AG09309 (cell line): Measurements from ENCODE around the gene GSK3B.

Source experiments
- DNase-seq: peaks from one replicate; pipeline ENCODE4 v3.0.0-alpha.2; 2010; ENCODE audit warnings: low read depth
- H3K4me3 ChIP-seq: 2 replicates; pipeline ENCODE4 v1.5.1; 2011; ENCODE audit warnings: mild to moderate bottlenecking, low read depth, low read length, moderate library complexity; ENCODE audit not compliant: control insufficient read depth
- TF ChIP-seq, protein P1 (sequence below): IDR thresholded peaks from 2 replicates; pipeline ENCODE4 v1.5.1; 2011; ENCODE audit warnings: mild to moderate bottlenecking, low read depth, low read length, inconsistent platforms; ENCODE audit not compliant: insufficient read depth, control insufficient read depth; ENCODE audit errors: missing control alignments

Gene GSK3B

GRCh38 chr3:120033596-120033995 is 60.7 kb downstream of the GSK3B start:
- DNase-seq = no peak
- TF ChIP-seq, protein P1, sequence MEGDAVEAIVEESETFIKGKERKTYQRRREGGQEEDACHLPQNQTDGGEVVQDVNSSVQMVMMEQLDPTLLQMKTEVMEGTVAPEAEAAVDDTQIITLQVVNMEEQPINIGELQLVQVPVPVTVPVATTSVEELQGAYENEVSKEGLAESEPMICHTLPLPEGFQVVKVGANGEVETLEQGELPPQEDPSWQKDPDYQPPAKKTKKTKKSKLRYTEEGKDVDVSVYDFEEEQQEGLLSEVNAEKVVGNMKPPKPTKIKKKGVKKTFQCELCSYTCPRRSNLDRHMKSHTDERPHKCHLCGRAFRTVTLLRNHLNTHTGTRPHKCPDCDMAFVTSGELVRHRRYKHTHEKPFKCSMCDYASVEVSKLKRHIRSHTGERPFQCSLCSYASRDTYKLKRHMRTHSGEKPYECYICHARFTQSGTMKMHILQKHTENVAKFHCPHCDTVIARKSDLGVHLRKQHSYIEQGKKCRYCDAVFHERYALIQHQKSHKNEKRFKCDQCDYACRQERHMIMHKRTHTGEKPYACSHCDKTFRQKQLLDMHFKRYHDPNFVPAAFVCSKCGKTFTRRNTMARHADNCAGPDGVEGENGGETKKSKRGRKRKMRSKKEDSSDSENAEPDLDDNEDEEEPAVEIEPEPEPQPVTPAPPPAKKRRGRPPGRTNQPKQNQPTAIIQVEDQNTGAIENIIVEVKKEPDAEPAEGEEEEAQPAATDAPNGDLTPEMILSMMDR = no peak
- no peak overlapping the region for H3K4me3 ChIP-seq

- TF ChIP-seq, protein P1 = no peak
- DNase-seq = no peak
- no peak overlapping the region for H3K4me3 ChIP-seq
Observed at GRCh38 chr3:120031561-120031960, 62.7 kb downstream of the GSK3B start.

GRCh38 chr3:120029749-120030148 is 64.5 kb downstream of the GSK3B start:
- no peak overlapping the region for H3K4me3 ChIP-seq
- TF ChIP-seq, protein P1 = no peak
- DNase-seq = no peak

DNA sequence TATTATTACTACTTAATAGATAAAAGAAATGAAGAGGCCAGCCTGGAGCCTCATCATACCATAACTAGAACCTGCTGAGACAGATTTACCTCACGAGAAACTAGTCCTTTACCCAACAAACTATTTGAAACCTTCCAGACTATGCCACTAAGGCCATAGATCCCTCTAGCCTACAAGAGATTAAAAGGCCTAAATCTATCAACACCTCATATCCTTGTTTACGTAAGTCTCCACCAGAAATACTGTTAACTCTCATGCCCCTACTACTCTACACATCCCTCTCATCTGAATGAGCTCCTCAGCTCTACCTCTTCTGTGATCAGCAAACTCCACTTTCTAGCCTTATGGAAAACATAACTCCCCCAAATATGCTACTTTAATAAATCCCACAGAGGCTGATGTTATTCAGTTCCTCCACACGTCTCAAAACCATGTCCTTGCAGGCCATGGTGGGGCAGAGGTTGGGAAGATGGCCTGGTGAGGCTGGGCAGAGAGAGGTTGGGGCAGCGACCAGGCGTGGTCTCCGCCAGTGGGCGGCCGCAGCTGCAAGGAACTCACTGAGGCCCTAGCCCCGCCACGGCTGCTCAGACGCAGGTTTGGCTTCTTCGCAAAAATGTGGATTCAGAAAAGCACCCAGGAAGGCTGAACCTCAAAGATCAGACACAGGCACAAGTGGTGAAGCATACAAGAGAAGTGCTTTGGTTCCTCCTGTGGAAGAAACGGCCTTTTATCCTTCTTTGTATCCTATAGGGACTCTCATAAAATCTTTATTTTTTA is 65.8 kb downstream of the GSK3B start:
- H3K4me3 ChIP-seq = no peak overlapping the region
- no peak for DNase-seq
- TF ChIP-seq, protein P1 = no peak

- H3K4me3 ChIP-seq = no peak overlapping the region
- no peak for DNase-seq
- TF ChIP-seq, protein P1 = no peak
Observed at GRCh38 chr3:120027226-120027625, 67.0 kb downstream of the GSK3B start.

GRCh38 chr3:120025520-120025919 is 68.7 kb downstream of the GSK3B start:
- TF ChIP-seq, protein P1 = no peak
- DNase-seq = no peak
- no peak overlapping the region for H3K4me3 ChIP-seq
